GM21529 (cell line): ENCODE measurements around the gene AK5.

ENCODE experiments used
- ATAC-seq: cut with Tn5 transposase; IDR thresholded peaks from one replicate; pipeline ENCODE4 v1.9.1; 2021; ENCODE audit not compliant: unreplicated experiment

The AK5 gene

DNA sequence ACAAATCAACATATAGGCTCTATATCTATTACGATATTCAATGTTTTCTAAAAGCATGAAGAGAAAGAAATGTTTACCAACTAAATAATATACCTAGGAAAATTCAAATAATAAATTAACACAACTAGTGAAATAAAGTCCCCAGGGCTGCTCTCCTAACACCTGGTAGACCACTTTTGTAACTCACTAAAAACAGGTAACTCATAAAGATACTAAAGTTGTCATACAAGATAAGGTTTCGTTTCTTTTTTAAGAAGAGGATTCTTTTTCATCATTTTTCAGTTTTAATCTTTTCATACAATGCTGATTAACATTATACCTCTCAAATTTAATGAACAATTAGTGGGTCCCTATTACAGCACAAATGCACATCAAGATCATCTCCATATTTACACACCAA, 301.7 kb downstream of the AK5 start:
- ATAC-seq = peak; percentile 50

DNA sequence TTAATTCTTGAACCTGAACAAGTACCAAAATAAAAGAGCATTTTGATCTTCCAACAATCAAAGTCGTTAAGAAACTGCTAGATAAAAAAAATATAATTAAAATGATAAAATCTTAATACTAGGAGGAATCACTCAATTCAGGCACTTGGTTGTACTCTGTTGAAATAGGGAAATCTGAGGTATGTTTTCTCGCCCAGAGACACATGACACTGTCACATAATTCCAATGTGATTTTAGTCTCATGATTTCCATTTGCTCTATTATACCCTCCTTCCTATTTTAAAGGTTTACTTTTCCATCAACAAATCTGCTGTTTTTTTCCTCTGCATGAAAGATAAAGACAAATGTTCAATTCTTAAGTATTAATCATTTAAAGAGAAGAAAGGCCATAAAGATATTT, 303.1 kb downstream of the AK5 start:
- no peak for ATAC-seq

DNA sequence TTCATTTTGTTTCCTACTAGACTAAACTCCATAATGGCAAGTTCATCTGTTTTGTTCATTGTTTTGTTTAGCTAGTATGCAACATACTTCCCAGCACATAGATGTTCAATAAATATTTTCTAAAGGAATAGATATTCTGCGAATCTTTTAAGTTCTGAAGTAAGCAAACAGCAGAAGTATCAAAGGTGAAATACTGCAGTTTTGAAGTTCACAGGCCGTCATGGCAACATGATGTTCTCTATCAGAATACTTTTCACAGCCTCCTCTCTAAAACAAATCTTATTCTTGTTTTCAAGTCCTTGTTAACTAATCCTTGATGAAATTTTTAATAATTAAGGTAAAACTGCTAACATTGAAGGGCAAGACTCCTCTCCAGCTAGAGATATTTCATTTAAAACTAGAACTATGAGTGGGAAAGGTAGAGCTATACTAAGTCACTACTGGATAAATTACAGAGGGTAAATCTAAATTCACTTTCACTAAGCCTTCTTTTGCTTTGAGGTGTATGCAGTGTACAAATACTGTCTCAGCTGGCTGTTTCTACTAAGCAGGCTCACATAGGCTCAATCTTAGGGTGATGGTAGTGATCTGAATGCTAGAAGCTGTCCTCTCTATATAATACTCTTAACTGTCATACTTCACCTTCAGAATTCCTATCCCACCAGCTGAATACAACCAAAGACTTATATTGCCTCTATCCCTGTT, 303.9 kb downstream of the AK5 start:
- ATAC-seq = no peak

DNA sequence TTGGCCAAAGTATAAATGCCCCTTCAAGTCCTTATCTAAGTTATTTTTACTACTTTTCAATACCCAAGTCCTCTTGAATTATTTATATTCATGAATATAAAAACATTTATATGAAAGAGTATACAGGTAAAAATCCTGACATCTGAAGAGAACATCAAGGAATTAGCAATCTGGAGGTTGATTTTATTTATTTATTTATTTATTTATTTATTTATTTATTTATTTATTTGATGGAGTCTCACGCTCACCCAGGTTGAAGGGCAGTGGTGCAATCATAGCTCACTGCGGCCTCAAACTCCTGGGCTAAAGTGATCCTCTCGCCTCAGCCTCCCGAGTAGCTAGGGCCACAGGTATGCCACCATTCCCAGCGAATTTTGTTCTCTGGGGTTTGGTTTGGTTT, 307.4 kb downstream of the AK5 start:
- ATAC-seq = no peak

DNA sequence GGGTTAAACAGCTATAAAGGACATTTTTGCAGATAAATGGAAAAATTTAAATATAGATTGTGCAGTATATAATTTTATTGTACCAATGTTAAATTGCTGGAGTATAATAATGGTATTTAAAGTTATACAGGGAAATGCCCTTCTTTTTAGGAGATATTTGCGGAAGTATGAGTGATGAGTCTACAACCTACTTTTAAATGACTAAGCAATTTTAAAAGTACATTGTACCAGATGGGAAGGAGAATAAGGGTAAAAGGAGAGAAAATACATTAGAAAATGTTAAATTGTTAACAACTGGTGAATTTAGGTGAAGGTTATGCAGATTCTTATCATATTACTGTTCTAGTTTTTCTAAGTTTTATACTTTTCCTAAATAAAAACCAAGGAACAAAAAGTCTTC, 308.8 kb downstream of the AK5 start:
- ATAC-seq = no peak

DNA sequence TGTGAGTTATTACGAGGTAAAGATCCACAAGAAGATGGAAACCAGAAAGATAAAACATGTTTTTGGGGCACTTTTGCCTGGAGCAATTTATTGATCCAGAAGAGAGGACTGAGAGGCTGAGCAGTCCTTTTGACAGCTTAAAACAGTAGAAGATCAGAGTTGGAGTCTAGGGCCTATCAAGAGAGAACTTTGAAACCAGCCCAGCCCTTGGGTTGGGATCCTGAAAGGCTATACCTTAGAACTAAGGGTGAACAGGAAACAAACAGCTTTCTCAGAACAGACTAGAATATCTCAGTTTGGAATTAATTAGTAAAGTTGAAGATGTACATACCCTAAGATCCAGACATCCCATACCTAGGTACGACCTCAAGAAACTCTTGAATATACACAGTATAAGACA, 311.1 kb downstream of the AK5 start:
- ATAC-seq = no peak

DNA sequence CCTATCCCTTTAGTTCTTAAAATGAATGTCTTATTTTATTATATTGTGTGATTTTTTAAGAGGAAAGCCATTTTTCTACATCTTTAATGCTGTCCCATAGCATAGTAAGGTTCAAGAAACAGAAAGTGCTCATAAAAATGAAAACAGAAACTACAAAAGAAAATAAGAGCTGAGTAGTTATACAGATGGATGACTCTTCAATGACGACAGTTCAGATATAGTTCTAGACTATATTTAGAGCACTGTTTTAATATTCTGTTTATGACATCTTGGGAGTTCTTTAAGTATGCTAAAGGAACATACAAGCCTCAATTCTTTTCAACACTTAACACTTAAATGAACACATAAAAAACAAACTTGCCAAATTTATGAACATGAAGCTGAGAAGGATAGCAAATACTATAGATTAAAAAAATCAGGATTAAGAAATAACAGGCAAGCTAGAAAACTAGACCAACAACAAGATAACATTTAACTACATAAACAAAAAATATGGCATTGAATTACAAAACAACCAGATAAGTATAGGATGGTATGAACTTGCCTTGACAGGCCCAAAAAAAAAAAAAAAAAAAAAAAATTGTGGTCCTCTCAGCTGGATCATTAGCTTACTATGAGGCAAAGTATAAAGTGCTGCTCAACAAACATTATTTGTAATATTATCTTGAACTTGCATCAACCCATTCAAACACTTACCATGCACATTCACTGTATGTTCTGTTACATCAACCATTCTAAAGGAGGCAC, 312.7 kb downstream of the AK5 start:
- ATAC-seq = peak; percentile 96

DNA sequence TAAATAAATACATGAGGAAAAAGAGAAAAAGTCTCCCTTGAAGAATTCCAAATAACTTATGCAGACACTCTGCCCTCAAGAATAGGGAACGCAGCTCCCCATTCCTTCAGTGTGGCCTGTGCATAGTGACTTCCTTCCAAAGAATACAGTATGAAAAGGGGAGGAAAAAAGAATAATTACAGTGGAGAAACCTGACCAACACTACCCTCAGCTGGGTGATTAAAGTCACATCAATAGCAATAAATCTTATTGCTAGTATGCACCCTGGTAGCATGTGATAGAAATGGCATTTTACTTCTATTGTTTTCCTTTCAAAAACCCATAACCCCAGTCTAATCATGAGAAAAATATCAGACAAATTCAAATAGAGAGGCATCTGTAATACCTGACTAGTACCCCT, 315.5 kb downstream of the AK5 start:
- ATAC-seq = no peak

DNA sequence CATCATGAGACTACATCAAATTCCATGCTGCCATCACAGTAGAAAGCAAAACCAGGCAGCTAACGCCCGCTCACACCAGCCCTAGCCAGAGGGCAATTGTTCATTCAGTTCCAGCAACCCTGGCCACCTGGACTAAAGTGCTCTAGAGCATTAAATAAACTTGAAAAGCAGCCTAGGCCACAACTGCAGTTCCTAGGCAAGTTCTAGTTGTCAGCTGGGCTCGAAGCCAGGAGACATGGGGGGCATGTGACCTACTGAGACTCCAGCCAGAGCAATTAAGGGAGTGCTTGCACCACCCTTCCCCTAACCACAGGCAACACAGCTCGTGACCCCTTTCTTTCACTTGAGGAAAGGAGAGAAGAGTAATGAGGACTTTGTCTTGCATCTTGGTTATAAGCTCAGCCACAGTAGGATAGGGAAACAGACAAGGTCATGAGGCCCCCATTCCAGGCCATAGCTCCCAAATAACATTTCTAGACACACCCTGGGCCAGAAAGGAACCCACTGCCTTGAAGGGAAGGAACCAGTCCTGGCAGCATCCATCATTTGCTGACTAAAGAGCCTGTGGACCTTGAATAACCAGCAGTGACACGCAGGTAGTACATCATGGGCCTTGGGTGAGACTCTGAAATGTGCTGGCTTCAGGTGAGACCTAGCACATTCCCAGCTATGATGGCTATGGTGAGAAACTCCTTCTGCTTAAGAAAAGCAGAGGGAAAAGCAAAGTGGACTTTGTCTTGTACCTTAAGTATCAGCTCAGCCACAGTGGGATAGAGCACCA, 323.6 kb downstream of the AK5 start:
- no peak for ATAC-seq

DNA sequence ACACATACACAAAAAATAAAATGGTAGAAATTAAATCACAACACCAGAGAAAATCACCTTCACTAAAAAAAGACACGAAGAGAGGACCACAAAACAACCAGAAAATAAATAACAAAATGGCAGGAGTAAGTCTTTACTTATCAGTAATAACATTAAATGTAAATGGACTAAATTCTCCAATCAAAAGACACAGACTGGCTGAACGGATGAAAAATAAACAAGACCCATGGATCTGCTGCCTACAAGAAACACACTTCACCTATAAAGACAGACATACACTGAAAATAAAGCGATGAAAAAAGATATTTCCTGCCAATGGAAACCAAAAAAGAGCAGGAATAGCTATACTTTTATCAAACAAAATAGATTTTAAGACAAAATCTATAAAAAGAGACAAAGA, 327.1 kb downstream of the AK5 start:
- no peak for ATAC-seq
